ENCODE measurements around the gene COX10.

DNA sequence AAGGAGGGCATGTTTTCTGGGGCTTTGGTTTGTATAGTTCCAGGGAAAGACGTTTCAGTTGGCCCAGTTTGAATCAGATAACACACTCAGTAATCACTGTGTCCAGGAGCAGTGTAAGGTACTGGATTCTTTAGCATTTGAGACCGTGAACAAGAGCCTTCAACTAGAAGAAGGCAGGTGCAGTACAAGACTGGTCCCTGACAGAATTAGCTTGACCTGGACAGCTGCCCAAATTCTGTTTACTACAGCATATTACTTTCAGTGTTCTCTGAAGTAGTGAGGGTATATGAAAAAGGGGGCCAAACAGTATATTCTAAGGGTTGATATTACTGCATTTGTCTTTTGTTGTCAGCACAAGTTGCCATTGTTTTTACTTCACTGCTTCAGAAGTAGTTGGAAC is 81.3 kb downstream of the COX10 start:
- TF ChIP-seq, protein P1, sequence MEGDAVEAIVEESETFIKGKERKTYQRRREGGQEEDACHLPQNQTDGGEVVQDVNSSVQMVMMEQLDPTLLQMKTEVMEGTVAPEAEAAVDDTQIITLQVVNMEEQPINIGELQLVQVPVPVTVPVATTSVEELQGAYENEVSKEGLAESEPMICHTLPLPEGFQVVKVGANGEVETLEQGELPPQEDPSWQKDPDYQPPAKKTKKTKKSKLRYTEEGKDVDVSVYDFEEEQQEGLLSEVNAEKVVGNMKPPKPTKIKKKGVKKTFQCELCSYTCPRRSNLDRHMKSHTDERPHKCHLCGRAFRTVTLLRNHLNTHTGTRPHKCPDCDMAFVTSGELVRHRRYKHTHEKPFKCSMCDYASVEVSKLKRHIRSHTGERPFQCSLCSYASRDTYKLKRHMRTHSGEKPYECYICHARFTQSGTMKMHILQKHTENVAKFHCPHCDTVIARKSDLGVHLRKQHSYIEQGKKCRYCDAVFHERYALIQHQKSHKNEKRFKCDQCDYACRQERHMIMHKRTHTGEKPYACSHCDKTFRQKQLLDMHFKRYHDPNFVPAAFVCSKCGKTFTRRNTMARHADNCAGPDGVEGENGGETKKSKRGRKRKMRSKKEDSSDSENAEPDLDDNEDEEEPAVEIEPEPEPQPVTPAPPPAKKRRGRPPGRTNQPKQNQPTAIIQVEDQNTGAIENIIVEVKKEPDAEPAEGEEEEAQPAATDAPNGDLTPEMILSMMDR (IDR thresholded peaks at IDR 0.05): no peak
- TF ChIP-seq POLR2A (IDR thresholded peaks at IDR 0.05; ENCODE audit: low read depth): no peak

All from esophagus muscularis mucosa (tissue), 3 donors.